ENCODE results near the gene BBX.

BBX gene

DNA sequence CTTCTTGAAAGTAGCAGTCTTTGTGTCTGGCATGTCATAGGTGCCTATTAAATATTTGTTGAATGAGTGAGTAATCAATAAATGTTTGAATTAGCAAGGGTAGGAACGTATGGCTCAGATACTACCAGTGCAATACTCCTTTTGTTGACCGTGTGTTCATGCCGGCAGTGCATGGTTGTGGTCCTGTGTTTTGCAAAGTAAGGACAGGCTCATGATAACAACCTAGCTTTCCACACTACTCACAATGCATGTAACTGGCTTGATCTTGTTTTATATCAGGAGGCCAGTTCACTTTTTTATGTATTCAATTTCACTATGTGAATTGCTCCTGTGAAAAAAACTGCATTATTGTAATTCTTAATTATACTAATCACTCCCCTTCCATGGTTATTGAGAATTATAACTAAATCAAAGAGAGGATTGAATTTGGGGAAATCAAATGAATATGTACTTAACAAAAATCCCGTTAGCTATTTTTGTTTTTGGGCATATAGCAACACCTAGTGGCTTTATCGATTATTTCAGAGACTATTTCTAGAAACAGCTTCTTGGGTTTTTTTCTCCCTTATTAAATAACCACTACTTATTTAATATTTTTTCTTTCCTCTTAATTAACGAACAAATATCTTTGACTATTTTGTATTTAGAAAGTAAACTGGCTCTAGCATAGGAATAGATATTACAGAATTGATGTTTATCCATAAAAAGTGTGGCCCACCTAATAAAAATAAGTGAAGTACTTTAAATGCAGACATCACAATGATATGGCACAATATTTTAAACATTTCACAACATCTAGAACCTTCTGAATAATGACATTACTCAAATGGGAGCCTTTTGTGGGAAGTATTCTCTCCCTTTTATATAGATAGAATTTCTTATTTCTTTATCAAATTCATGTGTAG is 218.5 kb downstream of the BBX start:
- DNase-seq (ENCODE audit: low read depth in 2 of 2): no peak

DNA sequence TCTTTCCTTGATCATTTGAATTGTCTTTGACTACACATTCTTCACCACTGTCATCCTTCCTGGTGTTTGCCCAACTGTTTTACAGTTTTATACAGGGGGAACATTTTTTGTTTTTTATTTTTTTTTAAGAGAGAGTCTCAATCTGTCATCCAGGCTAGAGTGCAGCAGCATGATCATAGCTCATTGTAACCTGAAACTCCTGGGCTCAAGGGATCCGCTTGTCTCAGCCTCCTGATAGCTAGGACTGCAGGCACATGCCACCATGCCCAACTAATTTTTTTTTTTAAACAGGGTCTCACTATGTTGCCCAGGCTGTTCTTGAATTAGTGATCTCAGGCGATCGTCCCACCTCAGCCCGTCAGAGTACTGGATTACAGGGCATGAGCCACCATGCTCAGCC is 222.6 kb downstream of the BBX start:
- DNase-seq (ENCODE audit: low read depth in 2 of 2): no peak

DNA sequence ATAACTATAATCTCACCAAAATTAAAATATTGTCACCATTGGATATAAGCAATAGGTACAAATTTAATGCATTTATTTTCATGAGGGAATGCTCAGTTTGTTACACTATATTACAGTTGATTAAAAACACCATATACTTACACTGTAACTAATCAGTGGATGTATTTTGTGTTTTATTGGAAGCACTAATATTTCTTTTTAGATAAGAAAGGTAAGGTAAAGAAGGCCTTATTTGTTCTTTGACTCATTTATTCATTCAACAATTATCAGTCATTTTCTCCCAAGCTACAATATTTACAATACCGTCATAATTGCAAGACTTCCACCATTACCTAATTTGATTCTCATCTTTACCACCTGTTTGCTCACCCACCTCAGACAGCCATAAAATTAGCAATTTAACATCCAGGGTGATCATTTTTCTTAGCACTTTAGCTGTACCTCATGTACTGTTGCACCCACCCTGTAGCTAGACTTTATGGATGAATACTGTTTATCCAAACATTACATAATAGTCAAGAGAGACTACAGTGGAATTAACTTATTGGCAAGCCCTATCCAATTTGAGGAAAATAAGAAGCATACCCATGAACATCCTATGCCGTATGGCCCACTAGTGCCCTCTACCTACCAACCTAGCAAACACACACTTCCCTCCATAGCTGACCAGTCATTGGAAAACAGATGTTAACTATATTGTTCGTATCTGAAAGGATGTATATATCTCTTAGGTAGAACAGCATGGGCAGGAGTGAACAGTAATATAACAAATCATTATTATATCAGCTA is 229.6 kb downstream of the BBX start:
- no peak for DNase-seq (ENCODE audit: low read depth in 2 of 2)

DNA sequence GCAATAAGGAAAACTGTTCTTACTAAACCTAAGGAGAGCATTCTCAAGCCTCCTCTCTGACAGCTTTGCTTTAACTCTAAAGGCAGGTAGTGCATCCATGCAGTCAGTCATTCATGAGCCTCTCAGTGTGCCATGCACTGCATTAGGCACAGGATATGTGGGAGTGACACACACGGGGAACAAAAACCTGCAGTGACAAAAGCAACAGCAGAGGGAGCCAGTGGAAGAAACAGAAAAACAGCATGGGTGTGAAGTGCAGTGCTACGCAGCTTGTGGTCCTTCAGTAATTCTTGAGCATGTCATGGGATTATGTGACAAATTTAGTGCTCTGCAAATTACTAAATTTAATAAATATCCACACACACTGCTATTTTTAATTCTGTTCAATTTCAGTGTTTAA is 230.7 kb downstream of the BBX start:
- DNase-seq (ENCODE audit: low read depth in 2 of 2): no peak

DNA sequence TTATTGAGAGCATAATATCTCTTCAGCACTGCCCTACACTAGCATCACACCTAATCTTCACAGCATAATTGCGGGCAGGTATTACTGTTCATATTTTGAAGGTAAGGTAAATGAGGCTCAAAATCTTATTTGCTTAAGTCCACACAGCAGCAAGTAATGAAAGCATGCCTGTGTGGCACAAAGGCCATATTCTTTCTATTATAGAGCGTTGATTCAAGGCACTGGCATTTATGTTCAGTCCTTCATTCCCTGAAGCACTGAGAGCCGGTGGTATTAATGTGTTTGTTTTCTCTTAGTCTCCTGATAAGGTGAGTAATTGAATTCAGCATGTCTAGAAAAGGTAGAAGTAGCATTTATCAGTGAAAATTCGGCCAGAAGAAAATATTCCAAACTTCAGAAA is 231.2 kb downstream of the BBX start:
- DNase-seq (ENCODE audit: low read depth in 2 of 2): no peak

DNA sequence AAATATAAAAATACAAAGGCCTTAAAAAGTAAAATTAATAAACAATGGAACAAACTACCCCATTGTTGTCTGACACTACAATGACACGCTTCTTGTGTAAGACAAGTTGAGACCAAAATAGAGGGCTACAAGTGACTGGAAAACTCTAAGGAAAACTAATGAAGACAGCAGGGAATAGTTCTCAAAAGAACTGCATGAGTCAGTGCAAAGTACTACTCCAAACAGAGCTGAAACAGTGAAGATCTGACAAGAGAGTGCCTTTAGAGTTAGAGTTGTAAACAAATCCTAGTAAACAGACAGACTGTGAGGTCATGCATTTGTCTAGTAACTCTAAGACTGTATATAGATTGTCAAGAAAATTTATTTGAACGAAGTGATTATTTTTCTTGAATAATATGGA is 233.9 kb downstream of the BBX start:
- no peak for DNase-seq (ENCODE audit: low read depth in 2 of 2)

DNA sequence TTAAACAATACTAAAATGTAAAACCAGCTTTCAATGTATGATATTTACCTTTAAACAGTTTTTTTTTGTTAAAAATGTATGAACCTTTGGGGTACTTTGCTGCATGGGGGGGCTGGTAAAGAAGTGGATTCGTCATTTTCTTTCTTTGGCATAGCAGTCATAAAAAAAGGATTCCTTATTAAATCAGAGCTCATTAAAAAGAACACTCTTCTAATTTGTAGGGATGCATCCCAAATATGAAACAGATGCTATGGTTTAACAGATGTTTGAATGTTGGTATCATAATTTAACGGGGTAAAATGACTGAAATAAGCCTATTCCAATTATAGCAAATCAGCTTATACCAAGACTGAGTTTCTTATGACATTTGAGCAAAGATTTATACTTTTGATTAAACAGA is 234.4 kb downstream of the BBX start:
- no peak for DNase-seq (ENCODE audit: low read depth in 2 of 2)

DNA sequence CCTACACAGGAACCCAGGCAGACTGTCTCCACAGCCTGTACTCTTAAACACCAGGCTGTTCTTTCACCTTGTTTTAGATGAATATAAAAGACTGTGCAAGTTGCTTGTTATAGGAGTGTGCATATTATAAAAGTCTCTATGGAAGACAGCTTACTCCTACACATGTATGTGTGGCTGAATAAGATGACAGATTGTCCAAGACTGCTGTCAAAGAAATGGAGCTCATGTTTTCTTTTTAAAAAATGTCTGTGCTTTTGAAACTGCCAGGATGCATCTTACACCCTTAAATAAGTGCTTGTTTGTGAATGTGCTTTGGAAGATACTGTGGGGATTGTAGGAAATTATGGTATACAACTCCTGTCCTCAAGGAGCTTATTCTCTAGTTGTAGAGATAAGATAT is 237.4 kb downstream of the BBX start:
- DNase-seq (ENCODE audit: low read depth in 2 of 2): no peak

DNA sequence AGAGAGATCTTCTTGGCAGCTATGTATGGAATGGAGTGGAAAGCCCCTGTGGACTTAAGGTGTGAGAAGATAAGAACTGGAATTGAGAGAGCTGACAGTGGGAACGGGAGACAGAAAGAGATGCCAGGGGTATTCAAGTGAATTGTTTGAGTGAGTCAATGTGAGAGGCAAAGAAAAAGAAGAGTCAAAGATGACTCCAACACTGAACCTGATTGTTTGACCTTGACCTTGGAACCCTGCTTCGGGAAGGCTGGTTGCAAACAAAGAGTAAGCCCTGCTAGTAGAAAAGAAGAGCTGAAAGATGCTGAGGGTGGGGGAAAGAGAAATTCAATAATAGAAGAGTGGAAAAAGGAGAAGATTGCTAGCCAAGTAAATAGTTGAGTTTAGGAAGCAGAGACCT is 238.6 kb downstream of the BBX start:
- no peak for DNase-seq (ENCODE audit: low read depth in 2 of 2)

DNA sequence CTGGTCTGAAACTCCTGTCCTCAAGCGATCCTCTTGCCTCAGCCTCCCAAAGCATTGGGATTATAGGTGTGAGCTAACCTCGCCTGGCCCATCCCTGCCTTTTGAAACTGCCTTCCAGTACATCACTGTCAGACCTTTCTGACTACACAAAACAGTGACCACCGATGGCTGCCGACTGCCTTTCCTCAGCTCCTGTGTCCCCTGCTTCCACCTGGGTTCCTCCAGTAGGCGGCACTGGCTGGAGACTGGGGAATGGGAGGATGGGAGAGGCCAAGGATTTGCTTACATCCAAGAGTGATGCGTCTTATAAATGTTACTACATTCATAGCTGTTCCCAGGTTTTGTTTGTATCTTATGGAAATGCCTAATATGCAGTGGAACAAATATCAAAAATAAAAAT is 242.8 kb downstream of the BBX start:
- DNase-seq (ENCODE audit: low read depth in 2 of 2): no peak

DNA sequence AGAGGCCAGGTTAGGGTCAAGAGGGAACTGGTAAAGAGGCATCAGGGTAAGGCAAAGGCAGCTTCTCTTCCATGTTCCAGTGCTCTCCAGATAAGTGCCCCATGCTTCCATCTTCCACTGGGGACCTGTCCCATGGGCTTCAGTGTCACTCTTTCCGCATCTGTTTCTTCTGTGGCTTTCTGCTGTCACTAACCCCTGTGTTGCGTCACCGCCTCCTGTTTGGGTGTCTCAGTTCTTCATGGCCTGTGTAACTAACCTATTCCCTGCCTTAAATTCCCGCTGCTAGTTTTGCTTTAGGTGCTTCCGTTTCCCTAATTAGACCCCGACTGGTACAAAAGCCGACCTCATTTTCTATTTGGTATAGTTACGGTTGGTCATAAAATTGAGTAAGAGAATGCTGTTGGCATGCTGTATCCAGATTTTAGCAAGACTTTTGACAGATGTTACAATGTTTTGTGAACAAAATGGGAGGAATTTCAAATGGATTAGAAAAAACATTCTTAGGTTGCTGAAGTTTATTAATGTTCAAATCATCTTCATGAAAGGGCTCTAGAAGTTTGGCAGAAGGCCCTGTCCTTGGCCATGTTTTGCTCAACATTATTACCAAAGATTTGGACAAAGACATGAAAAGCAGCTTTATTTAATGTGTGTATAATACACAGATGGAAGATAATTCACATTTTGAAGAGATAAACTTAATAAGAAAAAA is 245.3 kb downstream of the BBX start:
- no peak for DNase-seq (ENCODE audit: low read depth in 2 of 2)

DNA sequence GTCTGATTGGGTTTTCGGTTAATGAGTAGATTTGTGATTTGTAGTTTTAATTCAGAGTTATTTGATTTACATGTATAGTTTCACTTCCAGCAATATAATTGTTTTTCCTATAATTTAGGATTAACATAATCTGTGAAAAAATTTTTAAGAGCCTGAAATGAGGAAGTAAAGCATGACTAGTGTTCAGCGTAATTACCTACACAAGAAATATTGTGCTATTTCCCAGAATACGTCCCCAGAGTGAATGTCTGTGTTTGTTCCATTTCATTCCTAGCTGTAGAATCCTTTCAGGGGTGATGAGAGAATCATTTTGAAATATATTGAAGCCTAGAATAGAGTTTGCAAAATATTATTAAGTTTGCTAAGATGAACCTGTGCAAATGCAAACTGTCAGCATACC is 247.1 kb downstream of the BBX start:
- DNase-seq (ENCODE audit: low read depth in 2 of 2): no peak

DNA sequence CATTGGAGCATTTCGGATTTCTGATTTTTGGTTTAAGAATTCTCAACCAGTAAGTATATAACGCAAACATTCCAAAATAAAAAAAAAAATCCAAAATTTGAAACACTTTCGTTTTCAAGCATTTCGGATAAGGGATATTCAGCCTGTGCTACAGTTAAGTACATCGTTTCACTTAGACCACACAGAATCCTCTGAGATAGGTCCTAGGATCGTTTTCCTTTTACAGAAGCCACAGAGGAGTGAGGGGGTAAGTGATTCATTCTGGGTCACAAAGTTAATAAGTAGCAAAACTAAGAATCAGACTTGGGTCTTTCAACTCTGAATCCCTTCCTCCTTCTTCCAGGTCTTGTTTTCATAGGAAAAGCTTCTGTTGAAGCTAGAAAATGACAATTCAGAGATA is 249.3 kb downstream of the BBX start:
- DNase-seq (ENCODE audit: low read depth in 2 of 2): no peak

DNA sequence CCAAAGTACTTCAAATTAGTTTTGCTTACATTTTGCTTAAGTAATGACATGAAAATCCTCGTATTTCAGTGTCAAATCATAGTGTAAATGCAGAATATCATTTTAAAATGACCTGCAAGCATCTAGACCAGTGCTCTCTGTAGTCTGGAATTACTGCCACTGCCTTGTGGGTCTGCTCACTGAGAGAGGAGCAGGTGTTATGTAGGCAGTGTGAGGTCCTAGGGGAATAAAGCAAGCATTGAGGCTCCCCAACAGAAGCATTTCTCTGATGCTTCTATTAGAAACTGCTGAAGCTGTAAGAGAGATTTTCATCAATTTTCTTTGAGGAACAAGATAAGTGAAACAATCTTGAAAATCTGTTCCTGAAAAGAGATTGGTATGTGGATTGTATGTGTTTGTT is 253.2 kb downstream of the BBX start:
- DNase-seq (ENCODE audit: low read depth in 2 of 2): no peak

DNA sequence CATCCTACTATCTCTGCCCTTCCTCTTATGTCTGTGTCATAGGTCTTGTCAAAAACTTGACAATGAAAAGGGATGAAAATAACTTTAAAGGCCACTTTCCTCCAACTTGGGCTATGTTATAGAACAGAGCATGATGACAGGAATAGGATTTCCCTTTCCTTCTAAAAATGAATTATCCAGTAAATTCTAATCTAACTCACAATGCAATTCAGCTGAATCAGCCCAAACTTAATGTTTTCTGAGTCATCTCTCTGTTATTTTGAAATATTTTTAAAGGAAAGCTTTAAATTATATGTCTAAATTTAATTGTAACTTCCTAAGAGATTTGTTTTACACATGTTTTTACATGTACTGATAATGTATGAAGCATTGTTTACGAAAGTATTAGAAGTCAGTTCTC is 258.5 kb downstream of the BBX start:
- DNase-seq (ENCODE audit: low read depth in 2 of 2): no peak

DNA sequence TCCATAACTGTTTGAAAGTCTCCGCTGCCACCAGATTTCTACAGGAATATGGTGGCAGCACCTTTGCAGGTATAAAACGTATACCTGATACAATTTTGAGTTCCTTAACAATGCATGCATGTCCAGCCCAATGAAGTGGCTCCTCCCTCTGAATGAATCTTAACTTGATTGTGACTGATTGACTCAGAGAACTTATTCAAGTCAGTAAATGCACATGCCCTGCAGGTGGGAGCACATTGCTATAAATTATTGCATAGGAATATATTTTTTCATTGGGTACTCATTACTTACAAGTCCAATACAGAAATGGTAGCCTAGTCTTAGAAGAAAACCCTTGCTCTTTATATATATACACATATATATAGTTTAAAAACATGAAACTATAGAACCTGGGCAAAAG is 259.3 kb downstream of the BBX start:
- DNase-seq (ENCODE audit: low read depth in 2 of 2): no peak

DNA sequence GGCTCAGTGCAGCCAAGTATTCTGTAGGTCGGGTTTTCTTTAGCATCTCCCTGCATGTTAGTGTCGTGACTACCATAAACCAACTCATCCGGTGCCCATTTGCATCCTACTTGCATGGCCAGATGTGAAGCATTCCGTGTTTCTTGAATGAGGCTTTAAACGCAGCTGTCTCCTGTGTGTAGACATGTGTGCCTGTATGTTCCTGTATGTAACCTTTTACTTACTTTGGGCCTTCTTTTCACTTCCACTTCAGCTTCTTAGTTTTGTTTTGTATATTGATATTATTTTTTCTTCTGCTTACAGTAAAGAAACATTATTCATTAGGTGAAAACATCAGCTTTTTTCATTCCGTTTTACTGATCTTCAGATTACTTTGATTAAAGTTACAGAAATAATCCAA is 267.9 kb downstream of the BBX start:
- no peak for DNase-seq (ENCODE audit: low read depth in 2 of 2)

DNA sequence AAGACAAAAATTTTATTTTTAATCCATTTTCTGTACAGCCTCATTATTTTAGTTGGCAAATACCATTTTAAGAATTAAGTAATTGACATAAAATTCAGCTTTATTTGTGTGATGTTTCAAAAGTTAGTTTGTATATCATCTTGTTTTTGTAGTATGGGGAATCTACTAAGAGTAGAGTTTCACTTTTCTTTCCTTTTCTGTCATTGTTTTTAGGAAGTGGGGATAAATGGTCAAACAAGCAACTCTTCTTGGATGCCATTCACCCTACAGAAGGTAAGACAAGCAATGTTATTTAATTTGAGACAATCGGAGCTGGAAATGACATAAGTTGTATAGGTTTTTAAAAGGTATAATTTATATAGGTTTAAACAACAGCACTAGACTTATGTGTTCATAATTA is 268.3 kb downstream of the BBX start:
- DNase-seq (ENCODE audit: low read depth in 2 of 2): no peak

DNA sequence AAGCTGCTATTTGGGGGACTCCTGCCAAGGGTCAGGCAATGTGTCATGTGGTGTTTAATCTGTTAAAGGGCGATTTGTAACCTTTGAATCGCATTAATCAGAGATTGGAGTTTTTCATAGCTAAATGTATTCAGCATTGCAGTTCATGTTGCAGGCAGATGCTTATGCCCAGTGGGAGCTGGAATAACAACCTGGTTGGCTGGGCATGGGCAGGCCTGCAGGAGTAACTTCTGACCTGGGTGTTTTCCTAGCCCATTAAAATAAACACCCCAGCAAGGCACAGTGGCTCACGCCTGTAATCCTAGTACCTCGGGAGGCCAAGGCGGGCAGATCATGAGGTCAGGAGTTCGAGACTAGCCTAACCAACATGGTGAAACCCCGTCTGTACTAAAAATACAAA is 268.7 kb downstream of the BBX start:
- DNase-seq (ENCODE audit: low read depth in 2 of 2): no peak

DNA sequence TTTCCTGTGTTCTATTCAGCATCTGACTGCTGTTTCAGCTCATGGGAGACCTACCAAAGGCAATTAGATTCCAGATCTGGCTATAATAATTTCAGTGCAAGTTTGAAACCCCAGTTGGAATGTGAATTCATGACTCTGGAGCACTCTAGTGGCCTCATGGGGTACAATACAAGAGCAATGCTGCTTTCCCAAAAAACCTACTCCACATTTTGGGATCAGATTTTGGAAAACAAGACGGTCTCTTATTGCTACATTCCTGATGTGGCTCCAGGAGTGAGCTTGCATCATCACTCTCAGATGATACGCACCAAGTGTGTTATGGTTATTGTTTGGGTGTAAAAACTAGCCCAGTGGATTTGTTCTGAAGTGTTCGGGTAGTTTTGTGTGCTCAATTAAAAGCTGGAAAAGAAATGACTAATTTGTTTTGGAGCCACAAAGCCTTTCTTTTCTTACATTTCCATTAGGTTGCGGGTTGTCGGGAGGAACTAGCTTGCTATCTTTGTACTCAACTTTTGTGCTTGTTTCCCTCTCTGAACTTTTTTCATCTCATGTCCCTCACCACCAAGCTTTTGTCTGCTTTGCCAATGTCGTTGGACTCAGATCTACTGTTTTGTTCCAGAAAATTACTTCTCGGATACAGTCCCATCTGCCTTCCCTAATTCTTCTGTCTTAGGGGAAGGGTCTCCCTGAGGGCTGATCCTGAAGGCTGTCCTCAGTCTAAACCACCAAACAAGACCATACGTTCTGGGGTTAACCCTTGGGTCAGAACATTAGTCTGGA is 272.1 kb downstream of the BBX start:
- no peak for DNase-seq (ENCODE audit: low read depth in 2 of 2)

DNA sequence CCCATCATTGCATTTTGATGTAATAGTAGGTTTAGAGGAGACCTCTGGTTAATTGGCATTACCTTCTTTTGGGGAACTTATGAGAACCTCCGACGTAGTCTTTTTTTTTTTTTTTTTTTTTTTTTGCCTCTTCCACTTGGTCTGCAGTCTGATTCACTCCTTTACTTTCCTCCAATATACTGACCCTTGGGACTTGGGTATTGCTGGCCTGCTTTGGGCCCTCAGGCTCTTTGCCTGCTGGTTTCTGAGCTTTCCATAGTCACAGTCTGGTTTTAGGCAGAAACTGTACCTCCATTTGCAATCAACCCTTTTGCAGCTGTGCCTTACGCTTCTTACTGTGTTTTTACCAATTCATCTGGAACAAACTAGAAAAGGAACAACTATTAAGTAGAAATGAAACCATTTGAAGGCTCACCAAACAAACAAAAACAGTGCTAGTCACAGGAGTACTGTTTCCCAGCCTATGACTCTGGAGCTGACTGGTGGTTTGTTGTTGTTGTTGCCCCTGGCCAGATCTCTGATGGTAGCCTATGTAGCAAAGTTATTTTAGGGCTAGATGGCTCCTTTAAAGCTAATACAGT is 272.8 kb downstream of the BBX start:
- no peak for DNase-seq (ENCODE audit: low read depth in 2 of 2)
